Measurements from ENCODE around the gene SRGAP1. TPM values are rescaled to one million over a fixed set of nuclear protein-coding genes. Genes with fewer than 3 reads are reported as not detected.

Gene SRGAP1
- total and polyA plus RNA-seq, 4 donors = 1.8 to 12.4 (median 6.2) TPM

GRCh38 chr12:64172143-64172970 lies 327.9 kb downstream of the SRGAP1 start:
- Histone ChIP-seq H3K4me3 (no peak overlapping the region), H3K27me3 (ENCODE audit: control insufficient read depth in 3 of 3, insufficient read depth in 3 of 3, low read length in 2 of 3) (no peaks in the 10 kb centered on the region), H3K9ac (ENCODE audit: insufficient read depth in 1 of 2, low read length in 2 of 2) (no peak overlapping the region), H3K36me3 (ENCODE audit: control insufficient read depth in 4 of 4, insufficient read depth in 4 of 4, low read length in 4 of 4) (no peaks in the 10 kb centered on the region), H3K27ac (ENCODE audit: low read depth in 1 of 2, low read length in 1 of 2) (no peak overlapping the region), H3K9me3 (ENCODE audit: control insufficient read depth in 4 of 4, insufficient read depth in 3 of 4, low read length in 3 of 4) (no peaks in the 10 kb centered on the region), H3K4me1 (ENCODE audit: control insufficient read depth in 5 of 5, insufficient read depth in 5 of 5, low read length in 5 of 5) (peaks cover 0 to 3% (median 0%) of the 10 kb centered on the region in 5 donors)
- no peak for ATAC-seq (ENCODE audit: insufficient read depth, low FRiP score)
- WGBS, 2 donors = 43 to 46% methylated on average over 1 of the region's 1 CpG
- DNase-seq = no peak
- TF ChIP-seq CTCF (IDR thresholded peaks at IDR 0.05; ENCODE audit: control extremely low read depth, extremely low read depth) = no peak

- DNase-seq = no peak
- WGBS, 2 donors = 91 to 96% methylated on average over 3 of the region's 3 CpGs
- ATAC-seq (ENCODE audit: insufficient read depth, low FRiP score) = no peak
Measured at GRCh38 chr12:64173456-64173855, 329.0 kb downstream of the SRGAP1 start.

GRCh38 chr12:64175254-64175945 lies 330.9 kb downstream of the SRGAP1 start:
- Histone ChIP-seq H3K27me3 (ENCODE audit: control insufficient read depth in 3 of 3, insufficient read depth in 3 of 3, low read length in 2 of 3) (no peaks in the 10 kb centered on the region), H3K4me1 (ENCODE audit: control insufficient read depth in 5 of 5, insufficient read depth in 5 of 5, low read length in 5 of 5) (peaks cover 0 to 11% (median under 1%) of the 10 kb centered on the region in 5 donors), H3K4me3 (no peak overlapping the region), H3K9ac (ENCODE audit: insufficient read depth in 1 of 2, low read length in 2 of 2) (no peak overlapping the region), H3K9me3 (ENCODE audit: control insufficient read depth in 4 of 4, insufficient read depth in 3 of 4, low read length in 3 of 4) (no peaks in the 10 kb centered on the region), H3K27ac (ENCODE audit: low read depth in 1 of 2, low read length in 1 of 2) (no peak overlapping the region), H3K36me3 (ENCODE audit: control insufficient read depth in 4 of 4, insufficient read depth in 4 of 4, low read length in 4 of 4) (no peaks in the 10 kb centered on the region)
- peak in 1 of 3 donors; percentile 14 for DNase-seq
- ATAC-seq (ENCODE audit: insufficient read depth, low FRiP score) = no peak
- no peak for TF ChIP-seq CTCF (IDR thresholded peaks at IDR 0.05; ENCODE audit: control extremely low read depth, extremely low read depth)
- 34 to 72% methylated on average over 2 of the region's 2 CpGs for WGBS, 2 donors

More at GRCh38 chr12:64173456-64173855, 329.0 kb downstream of the SRGAP1 start:
- Histone ChIP-seq H3K27ac (ENCODE audit: low read depth in 1 of 2, low read length in 1 of 2) (no peak overlapping the region), H3K9ac (ENCODE audit: insufficient read depth in 1 of 2, low read length in 2 of 2) (no peak overlapping the region), H3K9me3 (ENCODE audit: control insufficient read depth in 4 of 4, insufficient read depth in 3 of 4, low read length in 3 of 4) (no peaks in the 10 kb centered on the region), H3K27me3 (ENCODE audit: control insufficient read depth in 3 of 3, insufficient read depth in 3 of 3, low read length in 2 of 3) (no peaks in the 10 kb centered on the region), H3K4me1 (ENCODE audit: control insufficient read depth in 5 of 5, insufficient read depth in 5 of 5, low read length in 5 of 5) (peaks cover 0 to 5% (median 0%) of the 10 kb centered on the region in 5 donors), H3K4me3 (no peak overlapping the region), H3K36me3 (ENCODE audit: control insufficient read depth in 4 of 4, insufficient read depth in 4 of 4, low read length in 4 of 4) (no peaks in the 10 kb centered on the region)
- no peak for TF ChIP-seq CTCF (IDR thresholded peaks at IDR 0.05; ENCODE audit: control extremely low read depth, extremely low read depth)

Measured in lung (tissue), 12 donors.